ENCODE measurements around the gene CLEC10A. TPM values are rescaled to one million over a fixed set of nuclear protein-coding genes. Genes with fewer than 3 reads are reported as not detected.

Gene CLEC10A
- total RNA-seq, 1 experiment from 2014 or later, result not detected

GRCh38 chr17:7039832-7040231 lies 40.2 kb downstream of the CLEC10A start:
- DNase-seq (ENCODE audit: low read depth, low spot score), result no peak
- BruUV-seq (replicated peaks), result no TSS peak
- no peak for ATAC-seq
- in situ Hi-C loops (cut with HindIII; ENCODE audit: low pct_unique_long_range_greater_than_20kb, low sequenced_read_pairs), result no loop called here
- intact Hi-C loops (cut with micrococcal nuclease; ENCODE audit: unreplicated experiment), result loop anchor here (10.0 kb wide), 1 partner anchor 125 kb away; no protein-coding TSS in a partner anchor
- TF ChIP-seq TCF7L2 (IDR thresholded peaks at IDR 0.05; ENCODE audit: low read depth, low read length) (no peak), POLR2AphosphoS5 (IDR thresholded peaks at IDR 0.05; ENCODE audit: low read depth, low read length) (no peak), SIN3A (IDR thresholded peaks at IDR 0.05; ENCODE audit: borderline replicate concordance, insufficient read depth, low read depth, low read length) (no peak)
- TF ChIP-seq, protein P1, sequence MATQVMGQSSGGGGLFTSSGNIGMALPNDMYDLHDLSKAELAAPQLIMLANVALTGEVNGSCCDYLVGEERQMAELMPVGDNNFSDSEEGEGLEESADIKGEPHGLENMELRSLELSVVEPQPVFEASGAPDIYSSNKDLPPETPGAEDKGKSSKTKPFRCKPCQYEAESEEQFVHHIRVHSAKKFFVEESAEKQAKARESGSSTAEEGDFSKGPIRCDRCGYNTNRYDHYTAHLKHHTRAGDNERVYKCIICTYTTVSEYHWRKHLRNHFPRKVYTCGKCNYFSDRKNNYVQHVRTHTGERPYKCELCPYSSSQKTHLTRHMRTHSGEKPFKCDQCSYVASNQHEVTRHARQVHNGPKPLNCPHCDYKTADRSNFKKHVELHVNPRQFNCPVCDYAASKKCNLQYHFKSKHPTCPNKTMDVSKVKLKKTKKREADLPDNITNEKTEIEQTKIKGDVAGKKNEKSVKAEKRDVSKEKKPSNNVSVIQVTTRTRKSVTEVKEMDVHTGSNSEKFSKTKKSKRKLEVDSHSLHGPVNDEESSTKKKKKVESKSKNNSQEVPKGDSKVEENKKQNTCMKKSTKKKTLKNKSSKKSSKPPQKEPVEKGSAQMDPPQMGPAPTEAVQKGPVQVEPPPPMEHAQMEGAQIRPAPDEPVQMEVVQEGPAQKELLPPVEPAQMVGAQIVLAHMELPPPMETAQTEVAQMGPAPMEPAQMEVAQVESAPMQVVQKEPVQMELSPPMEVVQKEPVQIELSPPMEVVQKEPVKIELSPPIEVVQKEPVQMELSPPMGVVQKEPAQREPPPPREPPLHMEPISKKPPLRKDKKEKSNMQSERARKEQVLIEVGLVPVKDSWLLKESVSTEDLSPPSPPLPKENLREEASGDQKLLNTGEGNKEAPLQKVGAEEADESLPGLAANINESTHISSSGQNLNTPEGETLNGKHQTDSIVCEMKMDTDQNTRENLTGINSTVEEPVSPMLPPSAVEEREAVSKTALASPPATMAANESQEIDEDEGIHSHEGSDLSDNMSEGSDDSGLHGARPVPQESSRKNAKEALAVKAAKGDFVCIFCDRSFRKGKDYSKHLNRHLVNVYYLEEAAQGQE (IDR thresholded peaks at IDR 0.05; ENCODE audit: insufficient read depth in 1 of 2, low read depth in 2 of 2, low read length in 1 of 2), result no peak
- TF ChIP-seq, protein P2, sequence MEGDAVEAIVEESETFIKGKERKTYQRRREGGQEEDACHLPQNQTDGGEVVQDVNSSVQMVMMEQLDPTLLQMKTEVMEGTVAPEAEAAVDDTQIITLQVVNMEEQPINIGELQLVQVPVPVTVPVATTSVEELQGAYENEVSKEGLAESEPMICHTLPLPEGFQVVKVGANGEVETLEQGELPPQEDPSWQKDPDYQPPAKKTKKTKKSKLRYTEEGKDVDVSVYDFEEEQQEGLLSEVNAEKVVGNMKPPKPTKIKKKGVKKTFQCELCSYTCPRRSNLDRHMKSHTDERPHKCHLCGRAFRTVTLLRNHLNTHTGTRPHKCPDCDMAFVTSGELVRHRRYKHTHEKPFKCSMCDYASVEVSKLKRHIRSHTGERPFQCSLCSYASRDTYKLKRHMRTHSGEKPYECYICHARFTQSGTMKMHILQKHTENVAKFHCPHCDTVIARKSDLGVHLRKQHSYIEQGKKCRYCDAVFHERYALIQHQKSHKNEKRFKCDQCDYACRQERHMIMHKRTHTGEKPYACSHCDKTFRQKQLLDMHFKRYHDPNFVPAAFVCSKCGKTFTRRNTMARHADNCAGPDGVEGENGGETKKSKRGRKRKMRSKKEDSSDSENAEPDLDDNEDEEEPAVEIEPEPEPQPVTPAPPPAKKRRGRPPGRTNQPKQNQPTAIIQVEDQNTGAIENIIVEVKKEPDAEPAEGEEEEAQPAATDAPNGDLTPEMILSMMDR (IDR thresholded peaks at IDR 0.05), result no peak
- Histone ChIP-seq H3K27ac (ENCODE audit: low read length) (no peak overlapping the region), H3K9me3 (ENCODE audit: control insufficient read depth, insufficient read depth, low read depth, low read length) (no peaks in the 10 kb centered on the region), H3K36me3 (ENCODE audit: control insufficient read depth, insufficient read depth, low read length) (no peaks in the 10 kb centered on the region), H3K4me3 (ENCODE audit: low read depth in 2 of 2, low read length in 2 of 2) (no peak overlapping the region), H3K4me1 (ENCODE audit: control insufficient read depth, insufficient read depth, low read length) (peaks cover 9% of the 10 kb centered on the region), H3K27me3 (ENCODE audit: control insufficient read depth, insufficient read depth, low read length) (no peaks in the 10 kb centered on the region)
- ChIA-PET POLR2A (no interaction called here), CTCF (interaction anchor here (0.7 kb wide), 1 partner anchor 139 kb away, joined by 4 read pairs; no protein-coding TSS in a partner anchor)

GRCh38 chr17:7038025-7038862 lies 41.8 kb downstream of the CLEC10A start:
- ChIA-PET CTCF (no interaction called here), POLR2A (no interaction called here)
- peaks cover 10% of the 10 kb centered on the region for H3K4me1 ChIP-seq (ENCODE audit: control insufficient read depth, insufficient read depth, low read length)
- no peaks in the 10 kb centered on the region for H3K27me3 ChIP-seq (ENCODE audit: control insufficient read depth, insufficient read depth, low read length)
- H3K9me3 ChIP-seq (ENCODE audit: control insufficient read depth, insufficient read depth, low read depth, low read length), result no peaks in the 10 kb centered on the region
- no peak overlapping the region for H3K4me3 ChIP-seq (ENCODE audit: low read depth in 2 of 2, low read length in 2 of 2)
- no TSS peak for BruUV-seq (replicated peaks)
- TF ChIP-seq, protein P1 (IDR thresholded peaks at IDR 0.05; ENCODE audit: insufficient read depth in 1 of 2, low read depth in 2 of 2, low read length in 1 of 2), result no peak
- TF ChIP-seq TCF7L2 (IDR thresholded peaks at IDR 0.05; ENCODE audit: low read depth, low read length), result no peak
- no peak for TF ChIP-seq SIN3A (IDR thresholded peaks at IDR 0.05; ENCODE audit: borderline replicate concordance, insufficient read depth, low read depth, low read length)
- no peak for TF ChIP-seq POLR2AphosphoS5 (IDR thresholded peaks at IDR 0.05; ENCODE audit: low read depth, low read length)
- in situ Hi-C loops (cut with HindIII; ENCODE audit: low pct_unique_long_range_greater_than_20kb, low sequenced_read_pairs), result no loop called here
- no peak overlapping the region for H3K27ac ChIP-seq (ENCODE audit: low read length)
- intact Hi-C loops (cut with micrococcal nuclease; ENCODE audit: unreplicated experiment), result no loop called here
- H3K36me3 ChIP-seq (ENCODE audit: control insufficient read depth, insufficient read depth, low read length), result no peaks in the 10 kb centered on the region
- DNase-seq (ENCODE audit: low read depth, low spot score) (no peak), ATAC-seq (no peak)
